HG03045 (cell line): ENCODE data around the gene HACD4.
"Not testable (repeated sequence)": the region's sequence is repeated elsewhere in the genome, so short reads cannot be mapped to it uniquely, and the experiment has no call there.

Experiments
- ATAC-seq: cut with Tn5 transposase; IDR thresholded peaks from one replicate; pipeline ENCODE4 v1.9.1; 2021; ENCODE audit warnings: mild to moderate bottlenecking, moderate library complexity; ENCODE audit not compliant: unreplicated experiment

Gene HACD4

GRCh38 chr9:20973246-20973947 is 58.0 kb downstream of the HACD4 start:
- ATAC-seq: not testable (repeated sequence)

GRCh38 chr9:20972684-20973083 is 58.8 kb downstream of the HACD4 start:
- ATAC-seq: no peak

GRCh38 chr9:20962536-20963225 is 68.8 kb downstream of the HACD4 start:
- no peak for ATAC-seq

- no peak for ATAC-seq
These were observed 80.7 kb downstream of the HACD4 start for GRCh38 chr9:20950707-20951106.
